Erythroblast (primary cell): ENCODE measurements around the gene BABAM2.

Source experiments
- GATA1 ChIP-seq: IDR thresholded peaks from 2 replicates; pipeline ENCODE4 v1.6.1; 2011; ENCODE audit warnings: low read depth, mild to moderate bottlenecking, control low read depth, low read length, moderate library complexity
- POLR2A ChIP-seq: IDR thresholded peaks from 2 replicates; pipeline ENCODE4 v1.6.1; 2011; ENCODE audit warnings: mild to moderate bottlenecking, low read length

GRCh38 chr2:27885661-27886060, 4.9 kb upstream of the BABAM2 start:
- TF ChIP-seq POLR2A (no peak), GATA1 (no peak)
